HG02970 (cell line): ENCODE measurements around the gene NUDT12.

Experiments
- ATAC-seq: cut with Tn5 transposase; IDR thresholded peaks from one replicate; pipeline ENCODE4 v1.9.1; 2021; ENCODE audit warnings: mild to moderate bottlenecking, moderate library complexity, moderate number of reproducible peaks; ENCODE audit not compliant: unreplicated experiment, low FRiP score

NUDT12 gene

GRCh38 chr5:103562453-103563157 lies at the start of gene NUDT12:
NUDT12 (minus strand) TSS chr5:103562789; CDS start chr5:103560248, 2,541 bp downstream.
- peak; percentile 73 for ATAC-seq

GRCh38 chr5:103607346-103607745 lies 44.8 kb upstream of the NUDT12 start:
- ATAC-seq: no peak

- ATAC-seq: no peak
Observed at GRCh38 chr5:103605277-103605676, 42.7 kb upstream of the NUDT12 start.

GRCh38 chr5:103602438-103602837 lies 39.8 kb upstream of the NUDT12 start:
- no peak for ATAC-seq

- ATAC-seq: no peak
Observed at GRCh38 chr5:103601314-103601713, 38.7 kb upstream of the NUDT12 start.

GRCh38 chr5:103600086-103600485 lies 37.5 kb upstream of the NUDT12 start:
- no peak for ATAC-seq

GRCh38 chr5:103598997-103599566 lies 36.5 kb upstream of the NUDT12 start:
- ATAC-seq: no peak

GRCh38 chr5:103590221-103590620 lies 27.6 kb upstream of the NUDT12 start:
- ATAC-seq: no peak

- no peak for ATAC-seq
Observed at GRCh38 chr5:103589776-103590175, 27.2 kb upstream of the NUDT12 start.

GRCh38 chr5:103589357-103589756 lies 26.8 kb upstream of the NUDT12 start:
- no peak for ATAC-seq

GRCh38 chr5:103587185-103587748 lies 24.7 kb upstream of the NUDT12 start:
- ATAC-seq: no peak

GRCh38 chr5:103582364-103582763 lies 19.8 kb upstream of the NUDT12 start:
- ATAC-seq: no peak

- ATAC-seq: no peak
Observed at GRCh38 chr5:103573411-103573810, 10.8 kb upstream of the NUDT12 start.

- ATAC-seq: no peak
Observed at GRCh38 chr5:103572454-103572853, 9.9 kb upstream of the NUDT12 start.

- no peak for ATAC-seq
Observed at GRCh38 chr5:103571730-103572129, 9.1 kb upstream of the NUDT12 start.

GRCh38 chr5:103569313-103570060 lies 6.9 kb upstream of the NUDT12 start:
- no peak for ATAC-seq

- no peak for ATAC-seq
Observed at GRCh38 chr5:103565719-103566118, 3.1 kb upstream of the NUDT12 start.

- ATAC-seq: peak; percentile 38
Observed at GRCh38 chr5:103561685-103562452, 720 bp downstream of the NUDT12 start.

- ATAC-seq: no peak
Observed at GRCh38 chr5:103560826-103561225, 1.8 kb downstream of the NUDT12 start.

GRCh38 chr5:103546858-103547257 lies 15.7 kb downstream of the NUDT12 start:
- no peak for ATAC-seq
